ENCODE data around the gene ISLR.

The ISLR gene

GRCh38 chr15:74212494-74212893, 39.0 kb downstream of the ISLR start:
- DNase-seq (ENCODE audit: low spot score): no peak

- DNase-seq (ENCODE audit: low spot score): no peak
These were observed 40.4 kb downstream of the ISLR start for GRCh38 chr15:74213858-74214284.

- DNase-seq (ENCODE audit: low spot score): no peak
These were observed 41.0 kb downstream of the ISLR start for GRCh38 chr15:74214324-74215021.

GRCh38 chr15:74215958-74216357, 42.4 kb downstream of the ISLR start:
- DNase-seq (ENCODE audit: low spot score): no peak

GRCh38 chr15:74216949-74217348, 43.4 kb downstream of the ISLR start:
- DNase-seq (ENCODE audit: low spot score): no peak

- no peak for DNase-seq (ENCODE audit: low spot score)
These were observed 44.7 kb downstream of the ISLR start for GRCh38 chr15:74217907-74218885.

GRCh38 chr15:74220475-74221248, 47.2 kb downstream of the ISLR start:
- no peak for DNase-seq (ENCODE audit: low spot score)

- DNase-seq (ENCODE audit: low spot score): no peak
These were observed 48.1 kb downstream of the ISLR start for GRCh38 chr15:74221399-74222239.

- DNase-seq (ENCODE audit: low spot score): no peak
These were observed 49.0 kb downstream of the ISLR start for GRCh38 chr15:74222240-74223119.

- DNase-seq (ENCODE audit: low spot score): no peak
These were observed 52.4 kb downstream of the ISLR start for GRCh38 chr15:74225928-74226327.
